ENCODE measurements around the gene DNAH9.

GRCh38 chr17:11700668-11701067 is 102.4 kb downstream of the DNAH9 start:
- TF ChIP-seq POLR2A (IDR thresholded peaks at IDR 0.05; ENCODE audit: low read depth, low read length) (no peak), POLR2AphosphoS5 (IDR thresholded peaks at IDR 0.05; ENCODE audit: low read depth, low read length) (no peak), TAF1 (IDR thresholded peaks at IDR 0.05; ENCODE audit: low read depth, low read length) (no peak)

Measured in GM12891 (cell line).